Measurements from ENCODE around the gene RIMS1. TPM values are rescaled to one million over a fixed set of nuclear protein-coding genes. Genes with fewer than 3 reads are reported as not detected.

The RIMS1 gene
- total RNA-seq, 6 experiments from 2014 or later = 1.5 to 2.5 (median 2.2) TPM

- Mint-ChIP-seq H3K27me3 (ENCODE audit: insufficient read depth) (no peaks in the 10 kb centered on the region), H3K4me1 (ENCODE audit: low read depth) (no peaks in the 10 kb centered on the region), H3K4me3 (no peak overlapping the region), H3K36me3 (ENCODE audit: low read depth) (no peaks in the 10 kb centered on the region), H3K27ac (no peak overlapping the region), H3K9me3 (no peaks in the 10 kb centered on the region)
- DNase-seq = no peak
- TF ChIP-seq CTCF (IDR thresholded peaks at IDR 0.05) = no peak
Observed at GRCh38 chr6:72111611-72112010, 225.3 kb downstream of the RIMS1 start.

- no peaks in the 10 kb centered on the region; the same call in 1 of the 2 replicates for H3K36me3 Mint-ChIP-seq (ENCODE audit: low read depth)
- H3K27ac Mint-ChIP-seq = no peak overlapping the region
- H3K4me1 Mint-ChIP-seq (ENCODE audit: low read depth) = peaks cover 16% of the 10 kb centered on the region
- TF ChIP-seq CTCF (IDR thresholded peaks at IDR 0.05) = no peak
- no peak overlapping the region for H3K4me3 Mint-ChIP-seq
- H3K9me3 Mint-ChIP-seq = no peaks in the 10 kb centered on the region
- peaks cover 8% of the 10 kb centered on the region for H3K27me3 Mint-ChIP-seq (ENCODE audit: insufficient read depth)
- DNase-seq = no peak
Observed at GRCh38 chr6:72130327-72130726, 244.0 kb downstream of the RIMS1 start.

- no peak overlapping the region for H3K4me3 Mint-ChIP-seq
- TF ChIP-seq CTCF (IDR thresholded peaks at IDR 0.05) = no peak
- H3K4me1 Mint-ChIP-seq (ENCODE audit: low read depth) = peaks cover 30% of the 10 kb centered on the region
- no peaks in the 10 kb centered on the region for H3K9me3 Mint-ChIP-seq
- no peaks in the 10 kb centered on the region; the same call in 1 of the 2 replicates for H3K27me3 Mint-ChIP-seq (ENCODE audit: insufficient read depth)
- H3K36me3 Mint-ChIP-seq (ENCODE audit: low read depth) = no peaks in the 10 kb centered on the region
- DNase-seq = peak; percentile 11
- H3K27ac Mint-ChIP-seq = no peak overlapping the region
Observed at GRCh38 chr6:72132427-72132826, 246.1 kb downstream of the RIMS1 start.

GRCh38 chr6:72132851-72133250, 246.5 kb downstream of the RIMS1 start:
- Mint-ChIP-seq H3K9me3 (no peaks in the 10 kb centered on the region), H3K36me3 (ENCODE audit: low read depth) (no peaks in the 10 kb centered on the region), H3K27me3 (ENCODE audit: insufficient read depth) (no peaks in the 10 kb centered on the region; the same call in 1 of the 2 replicates), H3K4me3 (no peak overlapping the region), H3K4me1 (ENCODE audit: low read depth) (peaks cover 30% of the 10 kb centered on the region), H3K27ac (no peak overlapping the region)
- TF ChIP-seq CTCF (IDR thresholded peaks at IDR 0.05) = no peak
- DNase-seq = no peak

GRCh38 chr6:72133324-72133723, 247.0 kb downstream of the RIMS1 start:
- Mint-ChIP-seq H3K4me3 (no peak overlapping the region), H3K9me3 (no peaks in the 10 kb centered on the region), H3K36me3 (ENCODE audit: low read depth) (no peaks in the 10 kb centered on the region), H3K27me3 (ENCODE audit: insufficient read depth) (no peaks in the 10 kb centered on the region; the same call in 1 of the 2 replicates), H3K27ac (no peak overlapping the region), H3K4me1 (ENCODE audit: low read depth) (peaks cover 30% of the 10 kb centered on the region)
- DNase-seq = no peak
- TF ChIP-seq CTCF (IDR thresholded peaks at IDR 0.05) = no peak

GRCh38 chr6:72140795-72141194, 254.4 kb downstream of the RIMS1 start:
- Mint-ChIP-seq H3K9me3 (0 out of 2 replicates have a peak, but pooled peaks cover 3% of the 10 kb centered on the region), H3K4me1 (ENCODE audit: low read depth) (peaks cover 9% of the 10 kb centered on the region), H3K36me3 (ENCODE audit: low read depth) (no peaks in the 10 kb centered on the region), H3K27me3 (ENCODE audit: insufficient read depth) (no peaks in the 10 kb centered on the region; the same call in none of the 2 replicates), H3K4me3 (no peak overlapping the region), H3K27ac (no peak overlapping the region)
- peak; percentile 8 for DNase-seq
- TF ChIP-seq CTCF (IDR thresholded peaks at IDR 0.05) = peak; percentile 56; the same call in 1 of the 2 replicates

Measured in HFFc6 (cell line).